Vagina (tissue), 2 donors: ENCODE data around the gene SPO11.

Source experiments
- POLR2A ChIP-seq, 2 donors: fragments of 450-650 bp; IDR thresholded peaks; one replicate each; pipeline ENCODE4 v1.6.1; 2017; ENCODE audit warnings: antibody characterized with exemption in 2 of 2, mild to moderate bottlenecking in 2 of 2, moderate library complexity in 2 of 2
- POLR2AphosphoS5 ChIP-seq, 2 donors: sonication (generic); formaldehyde crosslinking; IDR thresholded peaks; one replicate each; pipeline ENCODE4 v1.9.0; 2017; ENCODE audit warnings: antibody characterized with exemption in 2 of 2, mild to moderate bottlenecking in 2 of 2, low read depth in 1 of 2; ENCODE audit not compliant: insufficient read depth in 1 of 2
- TF ChIP-seq, protein P1 (sequence below), 3 experiments: fragments of 450-650 bp in 2 of 3; fragments of 200-600 bp in 1 of 3; sonication (generic) in 1 of 3; IDR thresholded peaks; one replicate each; pipeline ENCODE4 v1.5.1; 2017 to 2019; ENCODE audit warnings: antibody characterized with exemption in 3 of 3, mild to moderate bottlenecking in 2 of 3, moderate library complexity in 2 of 3

DNA sequence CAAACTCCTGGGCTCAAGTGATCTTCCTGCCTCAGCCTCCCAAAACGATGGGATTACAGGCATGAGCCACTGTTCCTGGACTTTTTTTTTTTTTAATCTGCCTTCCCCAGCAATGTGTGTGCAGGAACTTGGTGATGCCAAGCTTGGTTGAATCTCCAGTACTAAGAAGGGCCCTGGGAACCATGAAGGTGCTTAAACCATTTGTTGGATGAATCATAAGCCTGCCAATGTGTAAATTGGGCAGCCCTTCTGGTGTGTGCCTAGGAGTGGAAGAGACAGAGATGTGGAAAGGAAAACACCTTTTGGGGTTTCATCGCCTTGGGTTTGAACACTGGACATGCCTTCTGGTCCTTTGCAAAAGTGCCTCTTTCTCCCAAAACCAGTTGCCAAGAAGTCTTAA, 7.1 kb upstream of the SPO11 start:
- TF ChIP-seq POLR2AphosphoS5 (IDR thresholded peaks at IDR 0.05; ENCODE audit: insufficient read depth in 1 of 2, low read depth in 1 of 2) (no peak), POLR2A (IDR thresholded peaks at IDR 0.05) (no peak)
- TF ChIP-seq, protein P1, sequence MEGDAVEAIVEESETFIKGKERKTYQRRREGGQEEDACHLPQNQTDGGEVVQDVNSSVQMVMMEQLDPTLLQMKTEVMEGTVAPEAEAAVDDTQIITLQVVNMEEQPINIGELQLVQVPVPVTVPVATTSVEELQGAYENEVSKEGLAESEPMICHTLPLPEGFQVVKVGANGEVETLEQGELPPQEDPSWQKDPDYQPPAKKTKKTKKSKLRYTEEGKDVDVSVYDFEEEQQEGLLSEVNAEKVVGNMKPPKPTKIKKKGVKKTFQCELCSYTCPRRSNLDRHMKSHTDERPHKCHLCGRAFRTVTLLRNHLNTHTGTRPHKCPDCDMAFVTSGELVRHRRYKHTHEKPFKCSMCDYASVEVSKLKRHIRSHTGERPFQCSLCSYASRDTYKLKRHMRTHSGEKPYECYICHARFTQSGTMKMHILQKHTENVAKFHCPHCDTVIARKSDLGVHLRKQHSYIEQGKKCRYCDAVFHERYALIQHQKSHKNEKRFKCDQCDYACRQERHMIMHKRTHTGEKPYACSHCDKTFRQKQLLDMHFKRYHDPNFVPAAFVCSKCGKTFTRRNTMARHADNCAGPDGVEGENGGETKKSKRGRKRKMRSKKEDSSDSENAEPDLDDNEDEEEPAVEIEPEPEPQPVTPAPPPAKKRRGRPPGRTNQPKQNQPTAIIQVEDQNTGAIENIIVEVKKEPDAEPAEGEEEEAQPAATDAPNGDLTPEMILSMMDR (IDR thresholded peaks at IDR 0.05): no peak
